ENCODE measurements around the gene ETV6. TPM values are rescaled to one million over a fixed set of nuclear protein-coding genes. Genes with fewer than 3 reads are reported as not detected.

ETV6 gene
- total and polyA plus RNA-seq, 2 experiments from 2014 or later = 9.1 to 11.9 TPM

GRCh38 chr12:11726659-11727058 lies 77.2 kb downstream of the ETV6 start:
- Histone ChIP-seq H3K9me3 (ENCODE audit: low read depth) (no peaks in the 10 kb centered on the region), H3K36me3 (no peaks in the 10 kb centered on the region), H3K27me3 (no peaks in the 10 kb centered on the region), H3K4me3 (no peak overlapping the region), H3K4me1 (ENCODE audit: low read depth) (peaks cover 55% of the 10 kb centered on the region), H3K27ac (peak overlapping the region; percentile 90)
- no peak for TF ChIP-seq CTCF (IDR thresholded peaks at IDR 0.05; ENCODE audit: low read depth, low read length)
- no peak for DNase-seq (ENCODE audit: low read depth in 1 of 2, low spot score in 1 of 2)

GRCh38 chr12:11727133-11727664 lies 77.7 kb downstream of the ETV6 start:
- TF ChIP-seq CTCF (IDR thresholded peaks at IDR 0.05; ENCODE audit: low read depth, low read length) = no peak
- peak overlapping the region; percentile 90 for H3K27ac ChIP-seq
- peaks cover 55% of the 10 kb centered on the region for H3K4me1 ChIP-seq (ENCODE audit: low read depth)
- no peak overlapping the region for H3K4me3 ChIP-seq
- no peaks in the 10 kb centered on the region for H3K27me3 ChIP-seq
- no peaks in the 10 kb centered on the region for H3K36me3 ChIP-seq
- no peak for DNase-seq (ENCODE audit: low read depth in 1 of 2, low spot score in 1 of 2)
- H3K9me3 ChIP-seq (ENCODE audit: low read depth) = no peaks in the 10 kb centered on the region

- no peak overlapping the region for H3K27ac ChIP-seq
- no peak for DNase-seq (ENCODE audit: low read depth in 1 of 2, low spot score in 1 of 2)
- H3K27me3 ChIP-seq = no peaks in the 10 kb centered on the region
- no peaks in the 10 kb centered on the region for H3K36me3 ChIP-seq
- no peak for TF ChIP-seq CTCF (IDR thresholded peaks at IDR 0.05; ENCODE audit: low read depth, low read length)
- H3K4me1 ChIP-seq (ENCODE audit: low read depth) = peaks cover 46% of the 10 kb centered on the region
- no peak overlapping the region for H3K4me3 ChIP-seq
- H3K9me3 ChIP-seq (ENCODE audit: low read depth) = no peaks in the 10 kb centered on the region
These were observed 78.8 kb downstream of the ETV6 start for GRCh38 chr12:11728154-11728755.

- Histone ChIP-seq H3K9me3 (ENCODE audit: low read depth) (no peaks in the 10 kb centered on the region), H3K27ac (peak overlapping the region; percentile 11), H3K36me3 (no peaks in the 10 kb centered on the region), H3K4me1 (ENCODE audit: low read depth) (peaks cover 39% of the 10 kb centered on the region), H3K4me3 (no peak overlapping the region), H3K27me3 (no peaks in the 10 kb centered on the region)
- no peak for DNase-seq (ENCODE audit: low read depth in 1 of 2, low spot score in 1 of 2)
- TF ChIP-seq CTCF (IDR thresholded peaks at IDR 0.05; ENCODE audit: low read depth, low read length) = no peak
These were observed 79.5 kb downstream of the ETV6 start for GRCh38 chr12:11729008-11729407.

GRCh38 chr12:11729439-11730150 lies 80.1 kb downstream of the ETV6 start:
- TF ChIP-seq CTCF (IDR thresholded peaks at IDR 0.05; ENCODE audit: low read depth, low read length) = no peak
- no peaks in the 10 kb centered on the region for H3K36me3 ChIP-seq
- peak overlapping the region; percentile 11 for H3K27ac ChIP-seq
- no peaks in the 10 kb centered on the region for H3K27me3 ChIP-seq
- DNase-seq (ENCODE audit: low read depth in 1 of 2, low spot score in 1 of 2) = no peak
- H3K4me1 ChIP-seq (ENCODE audit: low read depth) = peaks cover 34% of the 10 kb centered on the region
- no peaks in the 10 kb centered on the region for H3K9me3 ChIP-seq (ENCODE audit: low read depth)
- no peak overlapping the region for H3K4me3 ChIP-seq

Data from cardiac muscle cell (in vitro differentiated cells and primary cell).